Sigmoid colon (tissue), 7 donors: ENCODE measurements around the gene ACVR2B. TPM values are rescaled to one million over a fixed set of nuclear protein-coding genes. Genes with fewer than 3 reads are reported as not detected.

Experiments
- DNase-seq: peaks from one replicate; pipeline ENCODE4 v3.0.0-alpha.2; 2019
- H3K27ac ChIP-seq, 4 donors: fragments of 200-600 bp; sonication (generic); one replicate each; pipeline ENCODE4 v1.5.1; 2016 to 2019; ENCODE audit warnings: mild to moderate bottlenecking in 1 of 4
- H3K27me3 ChIP-seq, 3 donors: fragments of 200-600 bp; sonication (generic); one replicate each; pipeline ENCODE4 v1.5.1; 2019; ENCODE audit warnings: mild to moderate bottlenecking in 1 of 3
- H3K36me3 ChIP-seq, 4 donors: fragments of 200-600 bp; sonication (generic); one replicate each; pipeline ENCODE4 v1.5.1; 2016 to 2019
- H3K4me1 ChIP-seq, 4 donors: fragments of 200-600 bp; sonication (generic); one replicate each; pipeline ENCODE4 v1.5.1; 2017 to 2019
- H3K4me3 ChIP-seq, 4 donors: fragments of 200-600 bp; sonication (generic); one replicate each; pipeline ENCODE4 v1.5.1; 2017 to 2019; ENCODE audit warnings: mild to moderate bottlenecking in 2 of 4, moderate library complexity in 1 of 4
- H3K9me3 ChIP-seq, 4 donors: fragments of 200-600 bp in 3 of 4; sonication (generic) in 3 of 4; one replicate each; pipeline versions ENCODE4 v1.5.1 to v1.6.1; 2013 to 2019
- EP300 ChIP-seq, 4 donors: sonication (generic); formaldehyde crosslinking; IDR thresholded peaks; one replicate each; pipeline ENCODE4 v1.6.1; 2017; ENCODE audit warnings: antibody characterized with exemption in 4 of 4
- POLR2A ChIP-seq, 2 donors: fragments of 450-650 bp; IDR thresholded peaks; one replicate each; pipeline ENCODE4 v1.6.1; 2016; ENCODE audit warnings: antibody characterized with exemption in 2 of 2, mild to moderate bottlenecking in 2 of 2, moderate library complexity in 2 of 2
- POLR2AphosphoS5 ChIP-seq, 4 donors: sonication (generic); formaldehyde crosslinking; IDR thresholded peaks; one replicate each; pipeline ENCODE4 v1.6.1; 2017; ENCODE audit warnings: antibody characterized with exemption in 4 of 4
- WGBS, 2 donors: extraction: QIAGEN DNeasy Blood & Tissue Kit; methylation state at CpG; one replicate each; pipeline ENCODE4 v1.1.7; 2013; 5-methylcytosine and 5-hydroxymethylcytosine counted together
- intact Hi-C: fragments of 100-400 bp; cut with DNase I; formaldehyde crosslinking; loops from one replicate; pipeline ENCODE4 v1.15.1; 2023
- polyA plus RNA-seq, 3 donors: library from polyadenylated mRNA; stranded (reverse); fragments of 200-250 nt; gene quantifications; one replicate each; pipeline ENCODE4 v1.2.3, GENCODE V29; 2013
- small RNA-seq, 3 donors: library from RNA; depleted of rRNA; stranded (forward); fragments of <200 nt; gene quantifications; one replicate each; pipeline ENCODE3, GENCODE V24; 2016
- total RNA-seq, 4 donors: library from RNA; depleted of rRNA; stranded (reverse); fragments of >200 nt; gene quantifications; one replicate each; pipeline ENCODE4 v1.1.0, GENCODE V29; 2016
- TF ChIP-seq, protein P1 (sequence below), 4 experiments: fragments of 450-650 bp in 3 of 4; fragments of 200-600 bp in 1 of 4; IDR thresholded peaks; one replicate each; pipeline ENCODE4 v1.5.1; 2016 to 2019; ENCODE audit warnings: antibody characterized with exemption in 4 of 4, mild to moderate bottlenecking in 3 of 4, moderate library complexity in 2 of 4
- donor health status: healthy with polysubstance abuse.
- donor health status: Bipolar disorder and iron deficiency.
- donor health status: healthy.

ACVR2B gene
- total and polyA plus RNA-seq, 7 donors = 0.46 to 9.1 (median 4.8) TPM

DNA sequence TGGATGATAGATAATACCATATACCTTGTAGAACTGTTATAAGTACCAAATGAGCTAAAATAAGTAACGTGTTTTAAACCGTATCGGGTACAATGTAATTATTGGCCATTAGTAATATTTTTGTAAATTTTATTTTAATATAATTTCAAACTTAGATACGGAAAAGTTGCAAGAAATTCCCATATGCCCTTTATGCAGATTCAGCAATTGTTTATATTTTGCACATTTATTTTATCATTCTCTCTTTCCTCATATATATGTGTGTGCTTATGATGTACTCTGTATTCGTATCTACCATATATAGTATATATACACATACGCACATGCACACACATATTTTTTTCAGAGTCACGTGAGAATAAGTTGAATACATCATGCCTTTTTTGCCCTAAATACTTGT lies 80.9 kb downstream of the ACVR2B start:
- TF ChIP-seq POLR2A (IDR thresholded peaks at IDR 0.05) (no peak), EP300 (IDR thresholded peaks at IDR 0.05) (no peak), POLR2AphosphoS5 (IDR thresholded peaks at IDR 0.05) (no peak)
- TF ChIP-seq, protein P1, sequence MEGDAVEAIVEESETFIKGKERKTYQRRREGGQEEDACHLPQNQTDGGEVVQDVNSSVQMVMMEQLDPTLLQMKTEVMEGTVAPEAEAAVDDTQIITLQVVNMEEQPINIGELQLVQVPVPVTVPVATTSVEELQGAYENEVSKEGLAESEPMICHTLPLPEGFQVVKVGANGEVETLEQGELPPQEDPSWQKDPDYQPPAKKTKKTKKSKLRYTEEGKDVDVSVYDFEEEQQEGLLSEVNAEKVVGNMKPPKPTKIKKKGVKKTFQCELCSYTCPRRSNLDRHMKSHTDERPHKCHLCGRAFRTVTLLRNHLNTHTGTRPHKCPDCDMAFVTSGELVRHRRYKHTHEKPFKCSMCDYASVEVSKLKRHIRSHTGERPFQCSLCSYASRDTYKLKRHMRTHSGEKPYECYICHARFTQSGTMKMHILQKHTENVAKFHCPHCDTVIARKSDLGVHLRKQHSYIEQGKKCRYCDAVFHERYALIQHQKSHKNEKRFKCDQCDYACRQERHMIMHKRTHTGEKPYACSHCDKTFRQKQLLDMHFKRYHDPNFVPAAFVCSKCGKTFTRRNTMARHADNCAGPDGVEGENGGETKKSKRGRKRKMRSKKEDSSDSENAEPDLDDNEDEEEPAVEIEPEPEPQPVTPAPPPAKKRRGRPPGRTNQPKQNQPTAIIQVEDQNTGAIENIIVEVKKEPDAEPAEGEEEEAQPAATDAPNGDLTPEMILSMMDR (IDR thresholded peaks at IDR 0.05) = no peak
- Histone ChIP-seq H3K9me3 (no peaks in the 10 kb centered on the region), H3K27ac (no peak overlapping the region), H3K36me3 (peaks cover 0 to 15% (median 4%) of the 10 kb centered on the region in 4 donors), H3K27me3 (no peaks in the 10 kb centered on the region), H3K4me3 (no peak overlapping the region), H3K4me1 (no peaks in the 10 kb centered on the region)
- intact Hi-C loops = no loop called here
- 97 to 98% methylated on average over 7 of the region's 7 CpGs for WGBS, 2 donors
- no peak for DNase-seq

DNA sequence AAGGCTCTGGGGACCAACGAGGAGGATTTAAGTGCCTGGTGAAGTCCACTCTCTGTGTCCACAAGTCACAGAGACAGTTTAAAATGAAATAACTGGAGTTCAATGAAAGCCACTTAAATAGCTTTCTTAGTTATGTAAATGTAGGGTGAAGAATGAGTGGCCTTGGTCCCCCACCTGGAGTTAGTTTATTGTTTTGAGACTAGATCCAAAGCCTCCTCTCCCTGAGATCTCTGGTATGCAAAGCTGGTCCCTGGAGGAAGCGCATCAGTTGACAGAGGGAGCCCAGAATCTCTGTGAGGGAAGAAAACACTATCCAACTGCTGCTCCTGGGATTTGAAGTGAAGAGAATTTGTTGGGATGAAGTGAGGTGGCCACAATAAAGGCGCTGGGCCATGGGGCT lies 83.0 kb downstream of the ACVR2B start:
- peaks cover 0 to 15% (median 4%) of the 10 kb centered on the region in 4 donors for H3K36me3 ChIP-seq
- H3K27ac ChIP-seq = no peak overlapping the region
- H3K9me3 ChIP-seq = no peaks in the 10 kb centered on the region
- H3K4me3 ChIP-seq = no peak overlapping the region
- no peaks in the 10 kb centered on the region for H3K4me1 ChIP-seq
- TF ChIP-seq POLR2A (IDR thresholded peaks at IDR 0.05) = no peak
- TF ChIP-seq POLR2AphosphoS5 (IDR thresholded peaks at IDR 0.05) = no peak
- TF ChIP-seq EP300 (IDR thresholded peaks at IDR 0.05) = no peak
- TF ChIP-seq, protein P1 (IDR thresholded peaks at IDR 0.05) = no peak
- no peak for DNase-seq
- 86 to 92% methylated on average over 3 of the region's 3 CpGs for WGBS, 2 donors
- intact Hi-C loops = no loop called here
- no peaks in the 10 kb centered on the region for H3K27me3 ChIP-seq

DNA sequence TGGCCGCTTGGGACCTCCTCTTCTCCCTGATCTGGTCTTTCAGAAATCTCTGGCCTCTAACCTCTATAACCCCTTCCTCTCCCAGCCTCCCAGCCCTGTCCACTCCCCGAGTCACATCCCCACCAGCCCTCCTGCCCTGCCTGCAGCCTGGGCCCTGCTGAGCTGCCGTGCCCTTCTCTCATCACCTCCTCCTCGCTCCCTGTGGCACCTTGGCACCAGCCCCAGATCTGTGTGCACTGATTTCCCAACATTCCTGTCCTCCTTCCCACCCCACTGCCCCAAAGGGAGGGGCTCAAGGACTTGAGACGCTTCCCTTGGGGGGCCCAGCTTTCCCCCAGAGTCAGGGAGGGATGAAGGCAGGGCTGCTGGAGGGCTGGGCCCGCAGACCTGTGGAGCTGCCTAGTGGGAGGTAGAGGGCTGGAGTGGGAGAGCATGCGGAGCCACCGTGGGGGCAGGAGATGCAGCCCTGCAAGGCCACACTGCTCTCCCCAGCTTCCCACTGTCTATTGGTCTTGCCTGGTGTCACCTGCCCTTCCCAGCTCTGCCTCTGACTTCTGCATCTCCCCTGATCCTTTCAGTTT lies 85.2 kb downstream of the ACVR2B start:
- TF ChIP-seq POLR2A (IDR thresholded peaks at IDR 0.05) = no peak
- TF ChIP-seq, protein P1 (IDR thresholded peaks at IDR 0.05) = no peak
- no peak for TF ChIP-seq POLR2AphosphoS5 (IDR thresholded peaks at IDR 0.05)
- Histone ChIP-seq H3K9me3 (no peaks in the 10 kb centered on the region), H3K4me1 (no peaks in the 10 kb centered on the region), H3K36me3 (peaks cover 0 to 11% (median 4%) of the 10 kb centered on the region in 4 donors), H3K27ac (no peak overlapping the region), H3K27me3 (no peaks in the 10 kb centered on the region), H3K4me3 (no peak overlapping the region)
- intact Hi-C loops = no loop called here
- DNase-seq = no peak
- 84 to 85% methylated on average over 8 of the region's 8 CpGs for WGBS, 2 donors

DNA sequence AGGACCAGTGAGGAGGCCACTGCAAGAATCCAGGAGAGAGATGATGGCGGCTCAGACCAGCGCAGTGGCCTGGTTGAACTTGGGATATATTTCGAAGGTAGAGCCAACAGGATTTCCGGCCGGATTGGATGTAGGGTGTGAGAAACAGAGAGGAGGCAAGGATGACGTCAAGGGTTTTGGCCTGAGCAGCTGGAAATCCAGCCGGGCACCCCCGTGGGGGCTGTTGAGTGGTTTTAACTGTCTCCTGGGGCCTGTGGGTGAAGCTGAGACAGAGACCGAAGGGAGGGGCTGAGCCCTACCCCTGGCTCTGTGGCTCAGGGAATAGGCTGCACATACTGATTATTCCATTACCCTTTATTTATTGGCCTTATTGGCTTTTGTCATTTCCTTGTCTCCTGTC lies 88.1 kb downstream of the ACVR2B start:
- no peaks in the 10 kb centered on the region for H3K9me3 ChIP-seq
- WGBS, 2 donors = 77 to 84% methylated on average over 9 of the region's 9 CpGs
- intact Hi-C loops = no loop called here
- H3K27ac ChIP-seq = no peak overlapping the region
- no peaks in the 10 kb centered on the region for H3K4me1 ChIP-seq
- H3K27me3 ChIP-seq = no peaks in the 10 kb centered on the region
- TF ChIP-seq POLR2A (IDR thresholded peaks at IDR 0.05) (no peak), POLR2AphosphoS5 (IDR thresholded peaks at IDR 0.05) (no peak), EP300 (IDR thresholded peaks at IDR 0.05) (no peak)
- TF ChIP-seq, protein P1 (IDR thresholded peaks at IDR 0.05) = no peak
- H3K36me3 ChIP-seq = peaks cover 0 to 4% (median 0%) of the 10 kb centered on the region in 4 donors
- H3K4me3 ChIP-seq = no peak overlapping the region
- no peak for DNase-seq

Small RNA genes within 50 kb of the gene (small RNA-seq; reads per million reads assigned to genes)
- 0 reads per million in 3 donors for gene RF00019

Other genes starting within 250 kb of the ACVR2B start
- 1 to 10 TPM in 1 of 4 donors, not detected in 3; 2.1 TPM for gene SLC22A13, start 188.1 kb upstream of the ACVR2B start, total RNA-seq
- gene SLC22A13, start 188.1 kb upstream of the ACVR2B start, polyA plus RNA-seq = under 1 TPM in 1 of 3 donors, not detected in 2; 0.17 TPM
- gene SLC22A14, start 171.6 kb upstream of the ACVR2B start, total RNA-seq = not detected
- under 1 TPM in 1 of 3 donors, not detected in 2; 0.09 TPM for gene SLC22A14, start 171.6 kb upstream of the ACVR2B start, polyA plus RNA-seq
- gene XYLB, start 107.1 kb upstream of the ACVR2B start, total RNA-seq = 1 to 10 TPM; 2.3 to 3.2 (median 2.4) TPM
- 1 to 10 TPM; 3.6 to 4.9 (median 3.9) TPM for gene XYLB, start 107.1 kb upstream of the ACVR2B start, polyA plus RNA-seq
- gene EXOG, start 42.5 kb downstream of the ACVR2B start, total RNA-seq = 10 to 100 TPM in 3 of 4 donors, 1 to 10 TPM in 1; 9.7 to 26.9 (median 12.8) TPM
- gene EXOG, start 42.5 kb downstream of the ACVR2B start, polyA plus RNA-seq = 1 to 10 TPM; 2.4 to 7.8 (median 2.5) TPM
- 1 to 10 TPM in 1 of 4 donors, under 1 TPM in 3; 0.33 to 1.9 (median 0.77) TPM for gene SCN5A, start 195.8 kb downstream of the ACVR2B start, total RNA-seq
- under 1 TPM; under 0.01 to 0.51 (median 0.23) TPM for gene SCN5A, start 195.8 kb downstream of the ACVR2B start, polyA plus RNA-seq